PC-3 (cell line): Measurements from ENCODE around the gene POGLUT2.

Source experiments
- CTCF ChIP-seq: fragments of 300-600 bp; sonication (generic); conservative IDR thresholded peaks from 2 replicates; pipeline ENCODE4 v1.5.1; 2017; ENCODE audit warnings: antibody characterized with exemption, low read depth, mild to moderate bottlenecking, low read length
- EZH2 ChIP-seq: fragments of 300-600 bp; sonication (generic); IDR thresholded peaks from one replicate; pipeline ENCODE4 v1.6.1; 2017; ENCODE audit warnings: antibody characterized with exemption, mild to moderate bottlenecking, low read length; ENCODE audit not compliant: unreplicated experiment
- EZH2phosphoT487 ChIP-seq: fragments of 300-600 bp; sonication (generic); IDR thresholded peaks from 2 replicates; pipeline ENCODE4 v1.6.1; 2018; ENCODE audit warnings: mild to moderate bottlenecking, antibody characterized with exemption, low read length, borderline replicate concordance

GRCh38 chr13:102770435-102770834 lies 28.3 kb downstream of the POGLUT2 start:
- TF ChIP-seq CTCF (no peak), EZH2phosphoT487 (no peak), EZH2 (no peak)
